K562 (cell line): ENCODE measurements around the gene CETN1. TPM values are rescaled to one million over a fixed set of nuclear protein-coding genes. Genes with fewer than 3 reads are reported as not detected.

Source experiments
- ESRRA ChIP-seq: fragments of 450-650 bp; IDR thresholded peaks from 2 replicates; pipeline ENCODE4 v1.6.1; 2014; ENCODE audit warnings: low read depth, mild to moderate bottlenecking, moderate library complexity, borderline replicate concordance
- YY1 ChIP-seq, 3 experiments: IDR thresholded peaks; 2 replicates each; pipeline ENCODE4 v1.6.1; 2011; ENCODE audit warnings: low read length in 2 of 3, mild to moderate bottlenecking in 2 of 3, moderate library complexity in 2 of 3, borderline replicate concordance in 1 of 3, control low read depth in 1 of 3, low read depth in 1 of 3; ENCODE audit not compliant: insufficient read depth in 3 of 3, insufficient replicate concordance in 2 of 3, control insufficient read depth in 1 of 3, insufficient read length in 1 of 3; ENCODE audit errors: extremely low read depth in 1 of 3
- ZNF224 ChIP-seq: sonication (generic); formaldehyde crosslinking; IDR thresholded peaks from 2 replicates; pipeline ENCODE4 v1.8.0; 2022; ENCODE audit warnings: mild to moderate bottlenecking, missing genetic modification reagents
- ZNF311 ChIP-seq: fragments of 250-450 bp; sonication (Bioruptor Pico); IDR thresholded peaks from 2 replicates; pipeline ENCODE4 v1.4.0; 2020; ENCODE audit warnings: mild to moderate bottlenecking, moderate library complexity
- ZNF707 ChIP-seq: fragments of 250-450 bp; sonication (Bioruptor Pico); conservative IDR thresholded peaks from 2 replicates; pipeline ENCODE4 v1.8.0; 2022; ENCODE audit warnings: inconsistent platforms, mild to moderate bottlenecking, moderate library complexity
- polyA plus RNA-seq, 8 experiments: library from polyadenylated mRNA; depleted of rRNA in 4 of 8; stranded (reverse) in 5 of 8; unstranded in 3 of 8; fragments of >200 nt; fragmentation: Nextera tagmentation in 2 of 8; fragmentation: Illumina TruSeq in 1 of 8; extraction: Ambion mirVana in 2 of 8; extraction: Trizol in 1 of 8; gene quantifications; 2 replicates each; pipeline versions ENCODE4 v1.2.1 to v1.2.3, GENCODE V29; 2011 to 2014; ENCODE audit warnings: inconsistent platforms in 1 of 8, missing spikeins in 1 of 8
- total RNA-seq, 7 experiments: library from RNA; depleted of rRNA in 6 of 7; stranded (reverse); fragments of >200 nt in 6 of 7; fragmentation: Illumina TruSeq in 2 of 7; extraction: Trizol in 2 of 7; gene quantifications; 2 replicates each; pipeline versions ENCODE4 v1.2.1 to v1.2.3, GENCODE V29; 2011 to 2021; ENCODE audit warnings: low replicate concordance in 1 of 7
- TF ChIP-seq, protein P1 (sequence below), 2 experiments: fragments of 450-650 bp in 1 of 2; sonication (generic) in 1 of 2; formaldehyde crosslinking in 1 of 2; IDR thresholded peaks; 2 replicates each; pipeline versions ENCODE4 v1.7.1 to v1.9.0; 2016 to 2022; ENCODE audit warnings: inconsistent platforms in 1 of 2, mild to moderate bottlenecking in 1 of 2, missing genetic modification reagents in 1 of 2

CETN1 gene
- total and polyA plus RNA-seq, 9 of the 15 experiments (the other 6 are each of a cell fraction or from before 2014, with no cell fraction given) = 0.07 to 0.34 (median 0.19) TPM; not detected in 3

DNA sequence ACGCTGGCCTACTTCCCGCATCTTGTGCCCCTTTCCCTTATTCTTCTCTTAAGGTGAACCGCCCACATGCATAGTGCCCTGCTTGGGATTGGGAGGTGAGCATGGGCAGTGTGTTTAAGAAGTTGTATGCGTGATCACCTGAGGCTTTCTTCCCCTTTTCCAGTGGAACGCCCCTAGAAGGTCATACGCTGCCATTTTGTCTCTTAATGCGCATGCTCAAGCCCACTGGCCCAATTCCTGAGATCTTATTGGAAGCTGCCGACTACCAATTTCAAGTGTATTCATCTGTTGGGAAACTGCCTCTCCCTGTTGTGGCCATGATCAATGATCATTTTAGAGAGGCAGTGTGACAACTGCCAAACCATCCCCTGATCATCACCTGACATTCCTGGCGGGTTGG is 3.3 kb upstream of the CETN1 start (continued):
- TF ChIP-seq, protein P1, sequence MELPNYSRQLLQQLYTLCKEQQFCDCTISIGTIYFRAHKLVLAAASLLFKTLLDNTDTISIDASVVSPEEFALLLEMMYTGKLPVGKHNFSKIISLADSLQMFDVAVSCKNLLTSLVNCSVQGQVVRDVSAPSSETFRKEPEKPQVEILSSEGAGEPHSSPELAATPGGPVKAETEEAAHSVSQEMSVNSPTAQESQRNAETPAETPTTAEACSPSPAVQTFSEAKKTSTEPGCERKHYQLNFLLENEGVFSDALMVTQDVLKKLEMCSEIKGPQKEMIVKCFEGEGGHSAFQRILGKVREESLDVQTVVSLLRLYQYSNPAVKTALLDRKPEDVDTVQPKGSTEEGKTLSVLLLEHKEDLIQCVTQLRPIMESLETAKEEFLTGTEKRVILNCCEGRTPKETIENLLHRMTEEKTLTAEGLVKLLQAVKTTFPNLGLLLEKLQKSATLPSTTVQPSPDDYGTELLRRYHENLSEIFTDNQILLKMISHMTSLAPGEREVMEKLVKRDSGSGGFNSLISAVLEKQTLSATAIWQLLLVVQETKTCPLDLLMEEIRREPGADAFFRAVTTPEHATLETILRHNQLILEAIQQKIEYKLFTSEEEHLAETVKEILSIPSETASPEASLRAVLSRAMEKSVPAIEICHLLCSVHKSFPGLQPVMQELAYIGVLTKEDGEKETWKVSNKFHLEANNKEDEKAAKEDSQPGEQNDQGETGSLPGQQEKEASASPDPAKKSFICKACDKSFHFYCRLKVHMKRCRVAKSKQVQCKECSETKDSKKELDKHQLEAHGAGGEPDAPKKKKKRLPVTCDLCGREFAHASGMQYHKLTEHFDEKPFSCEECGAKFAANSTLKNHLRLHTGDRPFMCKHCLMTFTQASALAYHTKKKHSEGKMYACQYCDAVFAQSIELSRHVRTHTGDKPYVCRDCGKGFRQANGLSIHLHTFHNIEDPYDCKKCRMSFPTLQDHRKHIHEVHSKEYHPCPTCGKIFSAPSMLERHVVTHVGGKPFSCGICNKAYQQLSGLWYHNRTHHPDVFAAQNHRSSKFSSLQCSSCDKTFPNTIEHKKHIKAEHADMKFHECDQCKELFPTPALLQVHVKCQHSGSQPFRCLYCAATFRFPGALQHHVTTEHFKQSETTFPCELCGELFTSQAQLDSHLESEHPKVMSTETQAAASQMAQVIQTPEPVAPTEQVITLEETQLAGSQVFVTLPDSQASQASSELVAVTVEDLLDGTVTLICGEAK (IDR thresholded peaks at IDR 0.05) = no peak
- TF ChIP-seq, protein P1 (CRISPR knock-in tag; IDR thresholded peaks at IDR 0.05) = no peak
- TF ChIP-seq YY1 (IDR thresholded peaks at IDR 0.05; ENCODE audit: borderline replicate concordance in 1 of 3, control insufficient read depth in 1 of 3, extremely low read depth in 1 of 3, insufficient read depth in 3 of 3, insufficient read length in 1 of 3, insufficient replicate concordance in 2 of 3, low read depth in 1 of 3, low read length in 2 of 3) (peak in 1 of 3 experiments; percentile 26), ZNF224 (CRISPR knock-in tag) (no peak), ESRRA (peak; percentile 39; the same call in 1 of the 2 replicates), ZNF707 (CRISPR knock-in tag) (no peak), ZNF311 (CRISPR knock-in tag) (no peak)
